Measurements from ENCODE around the gene RHOU.

DNA sequence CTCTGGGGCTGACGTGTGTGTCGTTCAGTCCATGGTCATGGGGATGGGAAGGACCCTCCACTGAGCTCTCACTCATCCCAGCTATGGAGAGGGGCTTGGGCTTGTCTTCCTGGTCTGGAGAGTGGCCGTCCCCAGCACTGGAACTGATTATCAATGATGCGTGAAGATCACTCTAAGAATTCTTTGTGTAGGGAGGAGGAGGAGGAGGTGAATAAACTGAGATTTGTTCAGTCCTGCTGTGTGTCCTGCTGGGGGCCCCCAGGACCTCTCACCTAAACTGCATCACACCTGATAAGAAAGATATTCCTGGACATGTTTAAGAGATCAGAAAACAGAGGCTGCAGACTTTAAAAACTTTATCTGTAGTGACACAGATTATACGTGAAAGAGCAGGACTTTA lies 21.2 kb downstream of the RHOU start:
- no peak for TF ChIP-seq ZNF384 (IDR thresholded peaks at IDR 0.05; ENCODE audit: borderline replicate concordance, low read depth, low read length)
- TF ChIP-seq HCFC1 (IDR thresholded peaks at IDR 0.05; ENCODE audit: low read length): no peak
- no peak for TF ChIP-seq POLR2A (IDR thresholded peaks at IDR 0.05; ENCODE audit: low read depth, low read length)

Data from GM12878 (cell line).